DOHH2 (cell line): Measurements from ENCODE around the gene DNAJC15.
"Not testable (repeated sequence)": the region's sequence is repeated elsewhere in the genome, so short reads cannot be mapped to it uniquely, and the experiment has no call there.

Experiments used
- CTCF ChIP-seq: fragments of 200-600 bp; sonication (generic); IDR thresholded peaks from one replicate; pipeline ENCODE4 v1.5.1; 2014; ENCODE audit warnings: antibody characterized with exemption, mild to moderate bottlenecking, low read depth, low read length; ENCODE audit not compliant: poor library complexity, severe bottlenecking
- EZH2phosphoT487 ChIP-seq: fragments of 200-600 bp; sonication (generic); IDR thresholded peaks from 2 replicates; pipeline ENCODE4 v1.6.1; 2017; ENCODE audit warnings: borderline replicate concordance, mild to moderate bottlenecking, antibody characterized with exemption, low read length, moderate library complexity, mixed read lengths

GRCh38 chr13:42991233-42991897, 32.0 kb upstream of the DNAJC15 start:
- TF ChIP-seq CTCF, EZH2phosphoT487: not testable (repeated sequence)
